Stimulated activated CD4-positive, alpha-beta T cell treated with anti-CD3 and anti-CD28 coated beads, Interleukin-1b, Interleukin-23, amount 100 ng/mL, for 48 hours (primary cell): ENCODE results near the gene AUTS2.

Source experiments
- DNase-seq: peaks from one replicate; pipeline ENCODE4 v3.0.0-alpha.2; 2020

Gene AUTS2

GRCh38 chr7:70497793-70498192 lies 899.5 kb downstream of the AUTS2 start:
- DNase-seq = no peak

- no peak for DNase-seq
Observed at GRCh38 chr7:70498232-70498992, 900.1 kb downstream of the AUTS2 start.

- no peak for DNase-seq
Observed at GRCh38 chr7:70500261-70500660, 902.0 kb downstream of the AUTS2 start.

GRCh38 chr7:70502117-70502863 lies 904.0 kb downstream of the AUTS2 start:
- DNase-seq = no peak

- no peak for DNase-seq
Observed at GRCh38 chr7:70504254-70504653, 906.0 kb downstream of the AUTS2 start.

- DNase-seq = no peak
Observed at GRCh38 chr7:70505468-70505867, 907.2 kb downstream of the AUTS2 start.

GRCh38 chr7:70505886-70506285 lies 907.6 kb downstream of the AUTS2 start:
- DNase-seq = no peak

- DNase-seq = no peak
Observed at GRCh38 chr7:70506434-70506833, 908.2 kb downstream of the AUTS2 start.

- DNase-seq = no peak
Observed at GRCh38 chr7:70512144-70512543, 913.9 kb downstream of the AUTS2 start.

GRCh38 chr7:70512761-70513160 lies 914.5 kb downstream of the AUTS2 start:
- DNase-seq = no peak

GRCh38 chr7:70520611-70521010 lies 922.3 kb downstream of the AUTS2 start:
- DNase-seq = no peak

- DNase-seq = no peak
Observed at GRCh38 chr7:70523249-70523988, 925.1 kb downstream of the AUTS2 start.

- DNase-seq = no peak
Observed at GRCh38 chr7:70523989-70524351, 925.7 kb downstream of the AUTS2 start.

- no peak for DNase-seq
Observed at GRCh38 chr7:70525991-70526390, 927.7 kb downstream of the AUTS2 start.

GRCh38 chr7:70527520-70528115 lies 929.3 kb downstream of the AUTS2 start:
- no peak for DNase-seq

- no peak for DNase-seq
Observed at GRCh38 chr7:70529436-70529835, 931.2 kb downstream of the AUTS2 start.

- no peak for DNase-seq
Observed at GRCh38 chr7:70529914-70530585, 931.8 kb downstream of the AUTS2 start.

- DNase-seq = no peak
Observed at GRCh38 chr7:70533614-70534013, 935.3 kb downstream of the AUTS2 start.

GRCh38 chr7:70539205-70539604 lies 940.9 kb downstream of the AUTS2 start:
- no peak for DNase-seq

GRCh38 chr7:70539617-70540016 lies 941.3 kb downstream of the AUTS2 start:
- no peak for DNase-seq

- no peak for DNase-seq
Observed at GRCh38 chr7:70540641-70541040, 942.4 kb downstream of the AUTS2 start.

- no peak for DNase-seq
Observed at GRCh38 chr7:70542750-70543376, 944.6 kb downstream of the AUTS2 start.
